Right ventricle myocardium inferior (tissue), 1 donor: ENCODE results near the gene RARRES2. TPM values are rescaled to one million over a fixed set of nuclear protein-coding genes. Genes with fewer than 3 reads are reported as not detected.
A peak's percentile ranks its signal among the peaks of the same experiment; 100 is the strongest.
"Not testable (repeated sequence)": the region's sequence is repeated elsewhere in the genome, so short reads cannot be mapped to it uniquely, and the experiment has no call there.

ENCODE experiments used
- ATAC-seq: fragments of 200-7000 bp; cut with Tn5 transposase; one replicate; pipeline ENCODE4 v1.9.1; 2020; ENCODE audit warnings: mild to moderate bottlenecking, moderate library complexity
- DNase-seq: peaks from one replicate; pipeline ENCODE4 v3.0.0; 2021; ENCODE audit errors: missing footprints
- intact Hi-C: fragments of 100-400 bp; cut with DNase I; formaldehyde crosslinking; loops from one replicate; pipeline ENCODE4 v1.11.0; 2022
- long read RNA-seq: library from polyadenylated mRNA; unstranded; transcript quantifications from one replicate; pipeline ENCODE4 v2.0.0, GENCODE V29; 2021
- total RNA-seq: library from RNA; stranded (reverse); fragmentation: NEBNext Ultra II Directional; extraction: Animal tissue kit (Norgen Biotek cat#: 25700); gene quantifications from one replicate; pipeline ENCODE4 v1.2.1, GENCODE V29; 2021
- donor health status: DM: no; HTN: yes; CAD: no; lungs with severe emphysema.

The RARRES2 gene
- total RNA-seq = 32.6 TPM
- long read RNA-seq, transcript RARRES2-201 (6 exons, 740 nt) = major isoform, 13 of 17 reads
- long read RNA-seq, partial matches to known transcripts = 0 of 17 reads
- long read RNA-seq, other reads (novel, unspliced or antisense) = 3 of 17 reads

- DNase-seq (peak; percentile 75), ATAC-seq (peak; percentile 80)
- intact Hi-C loops = no loop called here
These were observed at the start of gene RARRES2 for GRCh38 chr7:150341263-150342120. TSS of gene RARRES2 (minus strand) at chr7:150341629. CDS start at chr7:150340609, 1,020 bp downstream.

- ATAC-seq (no peak), DNase-seq (no peak)
- intact Hi-C loops = no loop called here
These were observed 48.8 kb upstream of the RARRES2 start for GRCh38 chr7:150390205-150390604.

- ATAC-seq (no peak), DNase-seq (no peak)
- intact Hi-C loops = no loop called here
These were observed 48.0 kb upstream of the RARRES2 start for GRCh38 chr7:150389532-150389816.

- DNase-seq (peak; percentile 88), ATAC-seq (peak; percentile 96)
- intact Hi-C loops = no loop called here
These were observed 47.5 kb upstream of the RARRES2 start for GRCh38 chr7:150388709-150389531.

- DNase-seq = no peak
- no peak for ATAC-seq
- intact Hi-C loops = no loop called here
These were observed 46.9 kb upstream of the RARRES2 start for GRCh38 chr7:150388306-150388705.

GRCh38 chr7:150385884-150386283, 44.5 kb upstream of the RARRES2 start:
- intact Hi-C loops, ATAC-seq, DNase-seq: not testable (repeated sequence)

- DNase-seq (no peak), ATAC-seq (no peak)
- intact Hi-C loops = no loop called here
These were observed 43.9 kb upstream of the RARRES2 start for GRCh38 chr7:150385302-150385723.

- intact Hi-C loops = no loop called here
- no peak for DNase-seq
- ATAC-seq = no peak
These were observed 43.2 kb upstream of the RARRES2 start for GRCh38 chr7:150384406-150385301.

- no peak for ATAC-seq
- DNase-seq = no peak
- intact Hi-C loops = no loop called here
These were observed 42.4 kb upstream of the RARRES2 start for GRCh38 chr7:150383710-150384397.

- no peak for DNase-seq
- ATAC-seq = no peak
- intact Hi-C loops = no loop called here
These were observed 41.4 kb upstream of the RARRES2 start for GRCh38 chr7:150382844-150383225.

- no peak for ATAC-seq
- intact Hi-C loops = no loop called here
These were observed 40.9 kb upstream of the RARRES2 start for GRCh38 chr7:150382123-150382843.

GRCh38 chr7:150381785-150382122, 40.3 kb upstream of the RARRES2 start:
- ATAC-seq = no peak
- no peak for DNase-seq
- intact Hi-C loops = no loop called here

More at GRCh38 chr7:150382123-150382843, 40.9 kb upstream of the RARRES2 start:
- no peak for DNase-seq

GRCh38 chr7:150381096-150381495, 39.7 kb upstream of the RARRES2 start:
- DNase-seq (no peak), ATAC-seq (no peak)
- intact Hi-C loops = no loop called here

GRCh38 chr7:150380463-150380862, 39.0 kb upstream of the RARRES2 start:
- intact Hi-C loops = no loop called here
- DNase-seq (no peak), ATAC-seq (no peak)

- intact Hi-C loops = loop anchor here (1.0 to 2.0 kb wide), 2 partner anchors 10 to 25 kb away; a partner anchor contains a TSS
- DNase-seq (no peak), ATAC-seq (peak; percentile 1)
These were observed 38.3 kb upstream of the RARRES2 start for GRCh38 chr7:150379441-150380379.

GRCh38 chr7:150378853-150379440, 37.5 kb upstream of the RARRES2 start, which contains the start of gene ZNF775:
TSS of gene ZNF775 (plus strand) at chr7:150379330. CDS start at chr7:150388471, 9,141 bp downstream.
- ATAC-seq = peak; percentile 98
- peak; percentile 99 for DNase-seq
- intact Hi-C loops = loop anchor here (1.0 to 2.0 kb wide), 2 partner anchors 10 to 26 kb away; a partner anchor contains a TSS
